NCI-H2081 treated with DMSO at 0.1 percent for 48 hours (cell line): ENCODE measurements around the gene ZDHHC18.

ENCODE experiments used
- DNase-seq: peaks from one replicate; lab custom pipeline; 2025; lab: John Stamatoyannopoulos, UW

The ZDHHC18 gene

GRCh38 chr1:26900815-26901511 lies 74.5 kb downstream of the ZDHHC18 start:
- no peak for DNase-seq
